Testis (tissue), 2 donors: ENCODE measurements around the gene SLC6A7.

ENCODE experiments used
- POLR2A ChIP-seq: fragments of 450-650 bp; IDR thresholded peaks from one replicate; pipeline ENCODE4 v1.6.1; 2017; ENCODE audit warnings: antibody characterized with exemption, mild to moderate bottlenecking, moderate library complexity
- TF ChIP-seq, protein P1 (sequence below), 3 experiments: fragments of 450-650 bp in 2 of 3; fragments of 200-600 bp in 1 of 3; sonication (generic) in 1 of 3; IDR thresholded peaks; one replicate each; pipeline ENCODE4 v1.5.1; 2016 to 2019; ENCODE audit warnings: antibody characterized with exemption in 3 of 3, mild to moderate bottlenecking in 2 of 3, moderate library complexity in 1 of 3

DNA sequence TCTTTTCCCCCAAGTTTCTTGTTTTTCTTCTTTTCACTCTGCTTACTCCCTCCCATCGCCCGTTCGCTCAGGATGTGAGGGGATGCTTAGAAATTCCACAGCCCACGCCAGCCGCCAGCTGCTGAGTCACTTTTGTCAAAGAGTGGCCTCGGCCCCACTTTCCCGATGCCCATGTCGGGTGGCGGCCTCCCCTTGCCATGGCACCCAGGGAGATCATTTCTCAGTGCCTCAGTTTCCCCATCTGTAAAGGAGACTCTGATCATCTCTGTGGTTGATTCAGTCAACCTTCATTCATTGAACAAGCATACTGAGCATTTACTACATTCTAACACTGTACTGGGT lies 33.9 kb upstream of the SLC6A7 start:
- TF ChIP-seq, protein P1, sequence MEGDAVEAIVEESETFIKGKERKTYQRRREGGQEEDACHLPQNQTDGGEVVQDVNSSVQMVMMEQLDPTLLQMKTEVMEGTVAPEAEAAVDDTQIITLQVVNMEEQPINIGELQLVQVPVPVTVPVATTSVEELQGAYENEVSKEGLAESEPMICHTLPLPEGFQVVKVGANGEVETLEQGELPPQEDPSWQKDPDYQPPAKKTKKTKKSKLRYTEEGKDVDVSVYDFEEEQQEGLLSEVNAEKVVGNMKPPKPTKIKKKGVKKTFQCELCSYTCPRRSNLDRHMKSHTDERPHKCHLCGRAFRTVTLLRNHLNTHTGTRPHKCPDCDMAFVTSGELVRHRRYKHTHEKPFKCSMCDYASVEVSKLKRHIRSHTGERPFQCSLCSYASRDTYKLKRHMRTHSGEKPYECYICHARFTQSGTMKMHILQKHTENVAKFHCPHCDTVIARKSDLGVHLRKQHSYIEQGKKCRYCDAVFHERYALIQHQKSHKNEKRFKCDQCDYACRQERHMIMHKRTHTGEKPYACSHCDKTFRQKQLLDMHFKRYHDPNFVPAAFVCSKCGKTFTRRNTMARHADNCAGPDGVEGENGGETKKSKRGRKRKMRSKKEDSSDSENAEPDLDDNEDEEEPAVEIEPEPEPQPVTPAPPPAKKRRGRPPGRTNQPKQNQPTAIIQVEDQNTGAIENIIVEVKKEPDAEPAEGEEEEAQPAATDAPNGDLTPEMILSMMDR (IDR thresholded peaks at IDR 0.05), result no peak
- no peak for TF ChIP-seq POLR2A
